Tongue (tissue), 2 donors: Measurements from ENCODE around the gene GHR. TPM values are rescaled to one million over a fixed set of nuclear protein-coding genes. Genes with fewer than 3 reads are reported as not detected.
"Not testable (repeated sequence)": the region's sequence is repeated elsewhere in the genome, so short reads cannot be mapped to it uniquely, and the experiment has no call there.

ENCODE experiments used
- DNase-seq: peaks from one replicate; pipeline ENCODE4 v3.0.0-alpha.2; 2015
- total RNA-seq: library from RNA; depleted of rRNA; stranded (reverse); fragments of >200 nt; gene quantifications from one replicate; pipeline ENCODE4 v1.2.3, GENCODE V29; 2014

The GHR gene
- total RNA-seq, 1 donor from 2014 or later = 13.4 TPM

- DNase-seq = no peak
Measured at GRCh38 chr5:42569953-42570548, 146.8 kb downstream of the GHR start.

GRCh38 chr5:42570966-42571960 lies 148.0 kb downstream of the GHR start:
- no peak for DNase-seq

GRCh38 chr5:42572313-42572712 lies 149.1 kb downstream of the GHR start:
- DNase-seq = no peak

- DNase-seq = no peak
Measured at GRCh38 chr5:42573386-42573785, 150.1 kb downstream of the GHR start.

- DNase-seq = not testable (repeated sequence)
Measured at GRCh38 chr5:42575914-42576313, 152.7 kb downstream of the GHR start.

GRCh38 chr5:42578901-42579300 lies 155.7 kb downstream of the GHR start:
- not testable (repeated sequence) for DNase-seq

- DNase-seq = no peak
Measured at GRCh38 chr5:42579320-42579719, 156.1 kb downstream of the GHR start.

- DNase-seq = no peak
Measured at GRCh38 chr5:42581845-42582244, 158.6 kb downstream of the GHR start.

- DNase-seq = no peak
Measured at GRCh38 chr5:42582723-42583122, 159.5 kb downstream of the GHR start.

- peak; percentile 74 for DNase-seq
Measured at GRCh38 chr5:42583322-42583721, 160.1 kb downstream of the GHR start.

GRCh38 chr5:42586625-42587024 lies 163.4 kb downstream of the GHR start:
- DNase-seq = peak; percentile 44

GRCh38 chr5:42587096-42587723 lies 164.0 kb downstream of the GHR start:
- no peak for DNase-seq

GRCh38 chr5:42590566-42590965 lies 167.3 kb downstream of the GHR start:
- no peak for DNase-seq

GRCh38 chr5:42591015-42591414 lies 167.8 kb downstream of the GHR start:
- peak; percentile 92 for DNase-seq

GRCh38 chr5:42592401-42593140 lies 169.3 kb downstream of the GHR start:
- DNase-seq = no peak

- DNase-seq = no peak
Measured at GRCh38 chr5:42593591-42593990, 170.4 kb downstream of the GHR start.

GRCh38 chr5:42595597-42595996 lies 172.4 kb downstream of the GHR start:
- DNase-seq = peak; percentile 59

- no peak for DNase-seq
Measured at GRCh38 chr5:42596817-42597216, 173.6 kb downstream of the GHR start.

GRCh38 chr5:42597318-42597937 lies 174.2 kb downstream of the GHR start:
- DNase-seq = no peak

GRCh38 chr5:42598311-42598710 lies 175.1 kb downstream of the GHR start:
- no peak for DNase-seq

- no peak for DNase-seq
Measured at GRCh38 chr5:42599106-42599505, 175.9 kb downstream of the GHR start.

- DNase-seq = no peak
Measured at GRCh38 chr5:42600441-42600840, 177.2 kb downstream of the GHR start.
